HUES64 (cell line): ENCODE results near the gene ERP27.

Experiments
- H3K27ac ChIP-seq: 2 replicates; pipeline ENCODE4 v1.7.0; 2013; ENCODE audit warnings: low read depth, low read length, inconsistent platforms
- H3K27me3 ChIP-seq: 2 replicates; pipeline ENCODE4 v1.6.1; 2013; ENCODE audit warnings: mild to moderate bottlenecking, low read length; ENCODE audit not compliant: insufficient read depth
- H3K36me3 ChIP-seq: 2 replicates; pipeline ENCODE4 v1.6.1; 2013; ENCODE audit warnings: mild to moderate bottlenecking, low read length; ENCODE audit not compliant: insufficient read depth
- H3K4me1 ChIP-seq: 2 replicates; pipeline ENCODE4 v1.6.1; 2013; ENCODE audit warnings: mild to moderate bottlenecking, low read length, moderate library complexity; ENCODE audit not compliant: insufficient read depth
- H3K4me3 ChIP-seq: 2 replicates; pipeline ENCODE4 v1.5.1; 2013; ENCODE audit warnings: mild to moderate bottlenecking, low read length, moderate library complexity
- H3K9ac ChIP-seq: 2 replicates; pipeline ENCODE4 v1.6.1; 2013; ENCODE audit warnings: mild to moderate bottlenecking, low read depth, low read length
- H3K9me3 ChIP-seq: 2 replicates; pipeline ENCODE4 v1.6.1; 2013; ENCODE audit warnings: low read depth, low read length; ENCODE audit not compliant: insufficient read depth
- WGBS: fragments of 150-250, 120-280 bp; methylation state at CpG from one replicate; pipeline ENCODE4 v1.1.7; 2013; ENCODE audit warnings: missing lambda C conversion rate; 5-methylcytosine and 5-hydroxymethylcytosine counted together

Gene ERP27

GRCh38 chr12:14919455-14919854, 18.9 kb downstream of the ERP27 start:
- Histone ChIP-seq H3K9ac (no peak overlapping the region), H3K27ac (no peak overlapping the region)

GRCh38 chr12:14915736-14916135, 22.6 kb downstream of the ERP27 start:
- Histone ChIP-seq H3K9me3 (no peaks in the 10 kb centered on the region), H3K36me3 (no peaks in the 10 kb centered on the region), H3K27ac (no peak overlapping the region), H3K9ac (no peak overlapping the region), H3K27me3 (no peaks in the 10 kb centered on the region), H3K4me1 (no peaks in the 10 kb centered on the region), H3K4me3 (no peak overlapping the region)
- no CpG with 5 or more reads among the region's 2 CpGs for WGBS

More at GRCh38 chr12:14919455-14919854, 18.9 kb downstream of the ERP27 start:
- Histone ChIP-seq H3K4me1 (no peaks in the 10 kb centered on the region), H3K4me3 (no peak overlapping the region), H3K36me3 (no peaks in the 10 kb centered on the region), H3K9me3 (no peaks in the 10 kb centered on the region), H3K27me3 (no peaks in the 10 kb centered on the region)

- H3K27me3 ChIP-seq = no peaks in the 10 kb centered on the region
- no peak overlapping the region for H3K27ac ChIP-seq
- H3K4me1 ChIP-seq = no peaks in the 10 kb centered on the region
- no peaks in the 10 kb centered on the region for H3K36me3 ChIP-seq
- H3K9me3 ChIP-seq = no peaks in the 10 kb centered on the region
- H3K9ac ChIP-seq = no peak overlapping the region
- no peak overlapping the region for H3K4me3 ChIP-seq
- 89% methylated on average over 4 of the region's 4 CpGs for WGBS
Observed at GRCh38 chr12:14913381-14913781, 25.0 kb downstream of the ERP27 start.

GRCh38 chr12:14911131-14911530, 27.2 kb downstream of the ERP27 start:
- Histone ChIP-seq H3K36me3 (no peaks in the 10 kb centered on the region), H3K27ac (no peak overlapping the region), H3K9ac (no peak overlapping the region), H3K9me3 (no peaks in the 10 kb centered on the region), H3K27me3 (no peaks in the 10 kb centered on the region), H3K4me1 (no peaks in the 10 kb centered on the region), H3K4me3 (no peak overlapping the region)
- 97% methylated on average over 2 of the region's 2 CpGs for WGBS

GRCh38 chr12:14910090-14910915, 28.0 kb downstream of the ERP27 start:
- H3K27ac ChIP-seq = no peak overlapping the region
- H3K4me3 ChIP-seq = no peak overlapping the region
- no peaks in the 10 kb centered on the region for H3K36me3 ChIP-seq
- H3K4me1 ChIP-seq = no peaks in the 10 kb centered on the region
- H3K27me3 ChIP-seq = no peaks in the 10 kb centered on the region
- H3K9me3 ChIP-seq = no peaks in the 10 kb centered on the region
- 91% methylated on average over 5 of the region's 5 CpGs for WGBS
- no peak overlapping the region for H3K9ac ChIP-seq

GRCh38 chr12:14907953-14908352, 30.4 kb downstream of the ERP27 start:
- 88% methylated on average over 1 of the region's 1 CpG for WGBS
- no peak overlapping the region for H3K4me3 ChIP-seq
- H3K36me3 ChIP-seq = no peaks in the 10 kb centered on the region
- no peaks in the 10 kb centered on the region for H3K4me1 ChIP-seq
- no peak overlapping the region for H3K9ac ChIP-seq
- no peaks in the 10 kb centered on the region for H3K27me3 ChIP-seq
- no peak overlapping the region for H3K27ac ChIP-seq
- no peaks in the 10 kb centered on the region for H3K9me3 ChIP-seq

- 93% methylated on average over 3 of the region's 5 CpGs for WGBS
- H3K4me3 ChIP-seq = no peak overlapping the region
- no peak overlapping the region for H3K27ac ChIP-seq
Observed at GRCh38 chr12:14906114-14906513, 32.2 kb downstream of the ERP27 start.

GRCh38 chr12:14905269-14906004, 32.9 kb downstream of the ERP27 start:
- WGBS = 95% methylated on average over 5 of the region's 5 CpGs
- Histone ChIP-seq H3K27ac (no peak overlapping the region), H3K4me1 (no peaks in the 10 kb centered on the region), H3K36me3 (no peaks in the 10 kb centered on the region), H3K4me3 (no peak overlapping the region), H3K27me3 (no peaks in the 10 kb centered on the region), H3K9ac (no peak overlapping the region), H3K9me3 (no peaks in the 10 kb centered on the region)

More at GRCh38 chr12:14906114-14906513, 32.2 kb downstream of the ERP27 start:
- Histone ChIP-seq H3K4me1 (no peaks in the 10 kb centered on the region), H3K36me3 (no peaks in the 10 kb centered on the region), H3K9me3 (no peaks in the 10 kb centered on the region), H3K9ac (no peak overlapping the region), H3K27me3 (no peaks in the 10 kb centered on the region)

- 94% methylated on average over 8 of the region's 8 CpGs for WGBS
- H3K27me3 ChIP-seq = no peaks in the 10 kb centered on the region
- no peaks in the 10 kb centered on the region for H3K9me3 ChIP-seq
Observed at GRCh38 chr12:14904854-14905253, 33.5 kb downstream of the ERP27 start.

GRCh38 chr12:14903386-14904098, 34.8 kb downstream of the ERP27 start:
- H3K4me3 ChIP-seq = no peak overlapping the region
- H3K9me3 ChIP-seq = no peaks in the 10 kb centered on the region
- no peaks in the 10 kb centered on the region for H3K27me3 ChIP-seq
- H3K4me1 ChIP-seq = no peaks in the 10 kb centered on the region
- no peak overlapping the region for H3K9ac ChIP-seq
- H3K36me3 ChIP-seq = no peaks in the 10 kb centered on the region
- no peak overlapping the region for H3K27ac ChIP-seq
- 98% methylated on average over 5 of the region's 5 CpGs for WGBS

More at GRCh38 chr12:14904854-14905253, 33.5 kb downstream of the ERP27 start:
- Histone ChIP-seq H3K4me3 (no peak overlapping the region), H3K36me3 (no peaks in the 10 kb centered on the region), H3K27ac (no peak overlapping the region), H3K4me1 (no peaks in the 10 kb centered on the region), H3K9ac (no peak overlapping the region)

- 100% methylated on average over 2 of the region's 2 CpGs for WGBS
- Histone ChIP-seq H3K27me3 (no peaks in the 10 kb centered on the region), H3K4me1 (no peaks in the 10 kb centered on the region), H3K9ac (no peak overlapping the region), H3K9me3 (no peaks in the 10 kb centered on the region), H3K36me3 (no peaks in the 10 kb centered on the region), H3K27ac (no peak overlapping the region), H3K4me3 (no peak overlapping the region)
Observed at GRCh38 chr12:14902465-14902864, 35.9 kb downstream of the ERP27 start.
